GM23338 (cell line): ENCODE results near the gene CNTNAP5. TPM values are rescaled to one million over a fixed set of nuclear protein-coding genes. Genes with fewer than 3 reads are reported as not detected.

Source experiments
- ATAC-seq: fragments of 200-7000 bp; cut with Tn5 transposase; 3 replicates; pipeline ENCODE4 v1.9.1; 2020
- DNase-seq: peaks from one replicate; pipeline ENCODE4 v3.0.0-alpha.2; 2015; ENCODE audit warnings: low spot score
- H2AFZ ChIP-seq: fragments of 200-600 bp; sonication (generic); 2 replicates; pipeline ENCODE4 v1.8.0; 2016; ENCODE audit warnings: antibody characterized with exemption, mild to moderate bottlenecking, moderate library complexity
- H3F3A ChIP-seq: fragments of 200-600 bp; sonication (generic); replicated peaks from 2 replicates; pipeline ENCODE4 v1.8.0; 2017; ENCODE audit warnings: antibody characterized with exemption, mixed run types, low read depth
- H3K27ac ChIP-seq: fragments of 200-600 bp; sonication (generic); 2 replicates; pipeline ENCODE4 v1.6.1; 2016; ENCODE audit warnings: low read depth
- H3K27me3 ChIP-seq: fragments of 200-600 bp; sonication (generic); 2 replicates; pipeline ENCODE4 v1.8.0; 2016; ENCODE audit warnings: mild to moderate bottlenecking, mixed run types, moderate library complexity; ENCODE audit not compliant: insufficient read depth
- H3K36me3 ChIP-seq: fragments of 200-600 bp; sonication (generic); 2 replicates; pipeline ENCODE4 v1.8.0; 2016; ENCODE audit warnings: mild to moderate bottlenecking; ENCODE audit not compliant: insufficient read depth
- H3K4me1 ChIP-seq: fragments of 200-600 bp; sonication (generic); 2 replicates; pipeline ENCODE4 v1.8.0; 2016; ENCODE audit warnings: mild to moderate bottlenecking, moderate library complexity; ENCODE audit not compliant: insufficient read depth
- H3K4me2 ChIP-seq: fragments of 200-600 bp; sonication (generic); 2 replicates; pipeline ENCODE4 v1.7.1; 2017; ENCODE audit warnings: mixed run types
- H3K4me3 ChIP-seq: fragments of 200-600 bp; sonication (generic); 2 replicates; pipeline ENCODE4 v1.6.1; 2016; ENCODE audit warnings: mixed run types
- H3K79me2 ChIP-seq: fragments of 200-600 bp; sonication (generic); replicated peaks from 2 replicates; pipeline ENCODE4 v1.8.0; 2017; ENCODE audit warnings: mild to moderate bottlenecking; ENCODE audit not compliant: insufficient read depth
- H3K9me2 ChIP-seq: fragments of 200-600 bp; sonication (generic); 2 replicates; pipeline ENCODE4 v1.8.0; 2017; ENCODE audit not compliant: insufficient read depth
- H4K20me1 ChIP-seq: fragments of 200-600 bp; sonication (generic); replicated peaks from 2 replicates; pipeline ENCODE4 v1.8.0; 2017; ENCODE audit warnings: mild to moderate bottlenecking; ENCODE audit not compliant: insufficient read depth
- H3K27ac Mint-ChIP-seq: 2 replicates; pipeline ENCODE4 v1.8.0; 2020; ENCODE audit warnings: inconsistent platforms, mild to moderate bottlenecking, moderate library complexity, mixed read lengths
- H3K27me3 Mint-ChIP-seq: 3 replicates; pipeline ENCODE4 v1.8.0; 2022; ENCODE audit warnings: low read depth, mild to moderate bottlenecking, moderate library complexity, mixed read lengths, inconsistent platforms; ENCODE audit not compliant: insufficient read depth, poor library complexity
- H3K36me3 Mint-ChIP-seq: 3 replicates; pipeline ENCODE4 v1.8.0; 2021; ENCODE audit warnings: low read depth, mild to moderate bottlenecking, inconsistent platforms, moderate library complexity, mixed read lengths
- H3K4me1 Mint-ChIP-seq: 3 replicates; pipeline ENCODE4 v1.8.0; 2020; ENCODE audit warnings: mild to moderate bottlenecking, inconsistent platforms, mixed read lengths
- H3K4me3 Mint-ChIP-seq: 3 replicates; pipeline ENCODE4 v1.8.0; 2021; ENCODE audit warnings: moderate library complexity, mild to moderate bottlenecking, inconsistent platforms, mixed read lengths
- H3K9me3 Mint-ChIP-seq: 3 replicates; pipeline ENCODE4 v1.8.0; 2020; ENCODE audit warnings: moderate library complexity, mild to moderate bottlenecking, inconsistent platforms, mixed read lengths
- CTCF ChIP-seq, 2 experiments: fragments of 200-600 bp in 1 of 2; sonication (generic) in 1 of 2; conservative IDR thresholded peaks; 2 replicates each; pipeline versions ENCODE4 v1.5.1 to v1.6.1; 2016 to 2017; ENCODE audit warnings: antibody characterized with exemption in 2 of 2, low read depth in 2 of 2, mild to moderate bottlenecking in 2 of 2, moderate library complexity in 1 of 2
- JUNB ChIP-seq: IDR thresholded peaks from one replicate; pipeline ENCODE4 v1.6.1; 2016; ENCODE audit warnings: antibody characterized with exemption; ENCODE audit not compliant: unreplicated experiment
- ZNF331 ChIP-seq: fragments of 250-450 bp; sonication (Bioruptor Pico); IDR thresholded peaks from 2 replicates; pipeline ENCODE4 v1.5.0; 2020; ENCODE audit warnings: low read depth, mild to moderate bottlenecking, moderate library complexity
- ZNF462 ChIP-seq: fragments of 250-450 bp; sonication (Bioruptor Pico); IDR thresholded peaks from 2 replicates; pipeline ENCODE4 v1.5.0; 2020; ENCODE audit warnings: mild to moderate bottlenecking, moderate library complexity
- polyA plus RNA-seq: library from polyadenylated mRNA; unstranded; fragments of >200 nt; fragmentation: Nextera tagmentation; extraction: Ambion mirVana; gene quantifications from 2 replicates; pipeline ENCODE4 v1.2.1, GENCODE V29; 2016
- total RNA-seq: library from RNA; depleted of rRNA; stranded (reverse); fragments of >200 nt; shearing (Covaris generic); gene quantifications from 2 replicates; pipeline ENCODE4 v1.2.3, GENCODE V29; 2014

The CNTNAP5 gene
- total and polyA plus RNA-seq, 2 experiments from 2014 or later, result 0.49 to 0.50 TPM

DNA sequence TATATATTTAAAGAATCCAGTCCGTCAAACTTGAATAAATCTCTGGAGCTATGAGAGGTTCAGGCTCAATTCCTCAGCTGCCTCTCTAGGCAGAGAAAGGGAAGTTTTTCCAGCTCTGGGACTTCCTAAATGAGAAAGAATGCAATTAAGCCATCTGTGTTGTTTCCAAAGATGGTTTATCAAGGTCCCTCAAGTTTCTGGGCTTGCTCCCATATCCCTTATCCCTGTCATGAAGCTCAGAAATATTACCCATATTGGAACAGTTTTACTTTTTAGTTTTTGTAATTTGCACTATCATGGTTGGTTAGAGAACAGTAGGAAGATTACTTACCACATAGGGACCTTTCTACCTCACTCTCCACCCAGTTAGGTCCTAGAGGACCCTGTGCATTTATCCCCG lies 1.4 kb downstream of the CNTNAP5 start:
- peak overlapping the region; percentile 23; the same call in 1 of the 3 replicates for H3K4me3 Mint-ChIP-seq
- ATAC-seq (no peak), DNase-seq (no peak)
- Histone ChIP-seq H3K27me3 (peaks cover 42% of the 10 kb centered on the region), H4K20me1 (no peaks in the 10 kb centered on the region), H2AFZ (no peak overlapping the region), H3F3A (no peaks in the 10 kb centered on the region), H3K4me2 (no peak overlapping the region), H3K9me2 (no peaks in the 10 kb centered on the region), H3K4me3 (no peak overlapping the region), H3K27ac (no peak overlapping the region), H3K4me1 (peaks cover 4% of the 10 kb centered on the region; the same call in 1 of the 2 replicates), H3K79me2 (no peaks in the 10 kb centered on the region), H3K36me3 (no peaks in the 10 kb centered on the region)
- no peak overlapping the region for H3K27ac Mint-ChIP-seq
- TF ChIP-seq CTCF (conservative IDR thresholded peaks at IDR 0.05; ENCODE audit: low read depth in 2 of 2) (no peak), ZNF331 (CRISPR knock-in tag) (no peak), ZNF462 (CRISPR knock-in tag) (no peak)
- no peaks in the 10 kb centered on the region for H3K36me3 Mint-ChIP-seq
- no peaks in the 10 kb centered on the region for H3K9me3 Mint-ChIP-seq
- H3K27me3 Mint-ChIP-seq, result peaks cover 36% of the 10 kb centered on the region
- H3K4me1 Mint-ChIP-seq, result peaks cover 10% of the 10 kb centered on the region

DNA sequence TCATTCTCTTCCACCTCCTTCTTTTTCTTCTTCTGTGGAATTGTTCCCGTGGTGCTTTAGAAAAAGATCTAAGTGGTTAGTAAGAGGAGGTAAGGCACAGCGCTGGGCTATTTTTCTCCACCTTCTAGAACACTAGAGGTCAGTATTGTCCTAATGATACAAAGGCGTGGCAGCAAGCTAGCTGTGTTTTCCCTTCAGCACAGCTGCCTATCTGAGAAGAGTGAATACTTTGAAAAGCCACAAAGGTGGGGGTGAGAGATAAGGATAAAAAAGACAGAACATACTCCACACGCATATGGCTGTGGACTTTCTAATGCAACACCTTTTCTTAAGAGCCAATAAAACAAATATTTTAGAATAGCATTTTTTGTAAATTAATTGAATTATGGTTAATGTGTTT lies 2.1 kb downstream of the CNTNAP5 start:
- Histone ChIP-seq H3K27ac (no peak overlapping the region), H3K4me2 (no peak overlapping the region), H4K20me1 (no peaks in the 10 kb centered on the region), H3K27me3 (peaks cover 42% of the 10 kb centered on the region), H2AFZ (no peak overlapping the region), H3K36me3 (no peaks in the 10 kb centered on the region), H3K4me1 (peaks cover 4% of the 10 kb centered on the region; the same call in 1 of the 2 replicates), H3F3A (no peaks in the 10 kb centered on the region), H3K9me2 (no peaks in the 10 kb centered on the region), H3K79me2 (no peaks in the 10 kb centered on the region), H3K4me3 (no peak overlapping the region)
- TF ChIP-seq CTCF (conservative IDR thresholded peaks at IDR 0.05; ENCODE audit: low read depth in 2 of 2) (peak; percentile 65 to 87), JUNB (no peak)
- no peaks in the 10 kb centered on the region for H3K9me3 Mint-ChIP-seq
- peaks cover 36% of the 10 kb centered on the region for H3K27me3 Mint-ChIP-seq
- H3K27ac Mint-ChIP-seq, result no peak overlapping the region
- H3K4me1 Mint-ChIP-seq, result peaks cover 10% of the 10 kb centered on the region
- ATAC-seq (peak; percentile 60), DNase-seq (peak; percentile 88)
- no peaks in the 10 kb centered on the region for H3K36me3 Mint-ChIP-seq
- H3K4me3 Mint-ChIP-seq, result no peak overlapping the region
